Bronchial epithelial cell (primary cell): ENCODE data around the gene GABRA4. TPM values are rescaled to one million over a fixed set of nuclear protein-coding genes. Genes with fewer than 3 reads are reported as not detected.

Experiments used
- DNase-seq: peaks from one replicate; pipeline ENCODE4 v3.0.0-alpha.2; 2010; ENCODE audit warnings: low read depth
- FAIRE-seq: peaks from 2 replicates; lab custom pipeline; 2011; peaks lifted over from hg19 to GRCh38; lab: Jason Lieb, UNC
- H3K27me3 ChIP-seq: 2 replicates; pipeline ENCODE4 v1.5.1; 2011; ENCODE audit warnings: low read length; ENCODE audit not compliant: control insufficient read depth, insufficient read depth
- H3K36me3 ChIP-seq: 2 replicates; pipeline ENCODE4 v1.5.1; 2011; ENCODE audit warnings: low read length; ENCODE audit not compliant: control insufficient read depth, insufficient read depth
- H3K4me3 ChIP-seq: 2 replicates; pipeline ENCODE4 v1.5.1; 2011; ENCODE audit warnings: mild to moderate bottlenecking, low read depth, low read length, control low read depth
- CTCF ChIP-seq: IDR thresholded peaks from 2 replicates; pipeline ENCODE4 v1.5.1; 2011; ENCODE audit warnings: mild to moderate bottlenecking, moderate library complexity, low read length, control low read depth, inconsistent platforms; ENCODE audit not compliant: insufficient read depth, severe bottlenecking
- total RNA-seq: library from RNA; depleted of rRNA; stranded (reverse); fragments of >200 nt; gene quantifications from 2 replicates; pipeline ENCODE4 v1.2.1, GENCODE V29; 2014

GABRA4 gene
- total RNA-seq, 1 donor from 2014 or later, result not detected

- DNase-seq (no peak), FAIRE-seq (no peak)
- TF ChIP-seq CTCF, result no peak
- Histone ChIP-seq H3K4me3 (no peak overlapping the region), H3K27me3 (no peaks in the 10 kb centered on the region), H3K36me3 (no peaks in the 10 kb centered on the region)
Observed at GRCh38 chr4:46950826-46951225, 42.6 kb downstream of the GABRA4 start.

GRCh38 chr4:46949822-46950221 lies 43.6 kb downstream of the GABRA4 start:
- TF ChIP-seq CTCF, result no peak
- Histone ChIP-seq H3K4me3 (no peak overlapping the region), H3K36me3 (no peaks in the 10 kb centered on the region), H3K27me3 (no peaks in the 10 kb centered on the region)
- DNase-seq (no peak), FAIRE-seq (no peak)

- DNase-seq (no peak), FAIRE-seq (no peak)
- Histone ChIP-seq H3K4me3 (no peak overlapping the region), H3K27me3 (no peaks in the 10 kb centered on the region), H3K36me3 (no peaks in the 10 kb centered on the region)
- TF ChIP-seq CTCF, result no peak
Observed at GRCh38 chr4:46947541-46947940, 45.8 kb downstream of the GABRA4 start.

GRCh38 chr4:46946919-46947536 lies 46.4 kb downstream of the GABRA4 start:
- no peaks in the 10 kb centered on the region for H3K27me3 ChIP-seq
- FAIRE-seq, result no peak

GRCh38 chr4:46945062-46945461 lies 48.3 kb downstream of the GABRA4 start:
- no peaks in the 10 kb centered on the region for H3K27me3 ChIP-seq
- no peak overlapping the region for H3K4me3 ChIP-seq
- TF ChIP-seq CTCF, result no peak
- no peaks in the 10 kb centered on the region for H3K36me3 ChIP-seq
- FAIRE-seq, result no peak
- DNase-seq, result no peak

More at GRCh38 chr4:46946919-46947536, 46.4 kb downstream of the GABRA4 start:
- DNase-seq, result peak; percentile 8
- no peak for TF ChIP-seq CTCF
- H3K4me3 ChIP-seq, result no peak overlapping the region
- no peaks in the 10 kb centered on the region for H3K36me3 ChIP-seq

GRCh38 chr4:46944345-46944744 lies 49.0 kb downstream of the GABRA4 start:
- DNase-seq (no peak), FAIRE-seq (no peak)
- TF ChIP-seq CTCF, result no peak
- Histone ChIP-seq H3K36me3 (no peaks in the 10 kb centered on the region), H3K27me3 (no peaks in the 10 kb centered on the region), H3K4me3 (no peak overlapping the region)
